Stomach (tissue), 9 donors: ENCODE results near the gene RALGDS. TPM values are rescaled to one million over a fixed set of nuclear protein-coding genes. Genes with fewer than 3 reads are reported as not detected.

Experiments
- DNase-seq, 2 donors: peaks; one replicate each; pipeline versions ENCODE4 v3.0.0 to v3.0.0-alpha.2; 2013 to 2019
- H3K27ac ChIP-seq, 5 donors: fragments of 200-600 bp in 4 of 5; sonication (generic) in 4 of 5; one replicate each; pipeline ENCODE4 v1.5.1; 2013 to 2019; ENCODE audit warnings: mild to moderate bottlenecking in 1 of 5, moderate library complexity in 1 of 5
- H3K27me3 ChIP-seq, 3 donors: fragments of 200-600 bp; sonication (generic); one replicate each; pipeline ENCODE4 v1.5.1; 2017 to 2019; ENCODE audit warnings: mixed run types in 1 of 3
- H3K36me3 ChIP-seq, 4 donors: fragments of 200-600 bp; sonication (generic); 1 replicate in 3 of 4; 2 replicates in 1 of 4; pipeline ENCODE4 v1.5.1; 2016 to 2019
- H3K4me1 ChIP-seq, 4 donors: fragments of 200-600 bp; sonication (generic); one replicate each; pipeline ENCODE4 v1.5.1; 2016 to 2019
- H3K4me3 ChIP-seq, 4 donors: fragments of 200-600 bp; sonication (generic) in 3 of 4; one replicate each; pipeline ENCODE4 v1.5.1; 2016 to 2019; ENCODE audit warnings: mild to moderate bottlenecking in 1 of 4
- H3K9me3 ChIP-seq, 4 donors: fragments of 200-600 bp; sonication (generic); one replicate each; pipeline ENCODE4 v1.5.1; 2016 to 2019
- CTCF ChIP-seq, 7 experiments: fragments of 450-650 bp in 4 of 7; fragments of 200-600 bp in 3 of 7; sonication (generic) in 3 of 7; IDR thresholded peaks; one replicate each; pipeline ENCODE4 v1.5.1; 2016 to 2019; ENCODE audit warnings: antibody characterized with exemption in 7 of 7, control low read depth in 2 of 7, mild to moderate bottlenecking in 1 of 7
- EP300 ChIP-seq: sonication (generic); formaldehyde crosslinking; IDR thresholded peaks from one replicate; pipeline ENCODE4 v1.6.1; 2017; ENCODE audit warnings: antibody characterized with exemption
- POLR2A ChIP-seq, 4 donors: fragments of 450-650 bp; IDR thresholded peaks; one replicate each; pipeline ENCODE4 v1.6.1; 2016; ENCODE audit warnings: antibody characterized with exemption in 4 of 4, control low read depth in 2 of 4, mild to moderate bottlenecking in 1 of 4, moderate library complexity in 1 of 4
- POLR2AphosphoS5 ChIP-seq, 3 donors: sonication (generic); formaldehyde crosslinking; IDR thresholded peaks; one replicate each; pipeline ENCODE4 v1.6.1; 2016; ENCODE audit warnings: antibody characterized with exemption in 3 of 3
- WGBS, 5 donors: extraction: QIAGEN DNeasy Blood & Tissue Kit in 3 of 5; methylation state at CpG; one replicate each; pipeline versions ENCODE4 v1.1.5 to v1.1.7; 2013 to 2018; 5-methylcytosine and 5-hydroxymethylcytosine counted together
- intact Hi-C: fragments of 100-400 bp; cut with DNase I; formaldehyde crosslinking; loops from one replicate; pipeline ENCODE4 v1.15.1; 2023; ENCODE audit warnings: low total_unique reads
- polyA plus RNA-seq, 3 donors: library from polyadenylated mRNA; stranded (reverse); fragments of 200-250 nt; gene quantifications; one replicate each; pipeline ENCODE4 v1.2.3, GENCODE V29; 2013
- total RNA-seq, 5 donors: library from RNA; depleted of rRNA; stranded (reverse); fragments of >200 nt; gene quantifications; one replicate each; pipeline versions ENCODE4 v1.1.0 to v1.2.3, GENCODE V29; 2014 to 2016
- donor health status: healthy with polysubstance abuse.
- donor health status: Bipolar disorder and iron deficiency.
- donor health status: healthy.

The RALGDS gene
- total and polyA plus RNA-seq, 8 donors, result 20.5 to 242 (median 43.6) TPM

- WGBS, 5 donors, result 71 to 86% (median 82%) methylated on average over 7 of the region's 7 CpGs
Measured at GRCh38 chr9:133080161-133080560, 40.9 kb downstream of the RALGDS start.

GRCh38 chr9:133078486-133078885 lies 42.6 kb downstream of the RALGDS start:
- no peaks in the 10 kb centered on the region for H3K9me3 ChIP-seq
- H3K27ac ChIP-seq, result no peak overlapping the region
- intact Hi-C loops, result no loop called here
- H3K4me3 ChIP-seq, result no peak overlapping the region
- 81 to 88% (median 86%) methylated on average over 14 of the region's 14 CpGs for WGBS, 5 donors
- no peaks in the 10 kb centered on the region for H3K36me3 ChIP-seq
- H3K27me3 ChIP-seq, result peaks cover 0 to 5% (median 0%) of the 10 kb centered on the region in 3 donors
- H3K4me1 ChIP-seq, result peaks cover 0 to 5% (median 0%) of the 10 kb centered on the region in 4 donors
- TF ChIP-seq CTCF (IDR thresholded peaks at IDR 0.05) (no peak), POLR2AphosphoS5 (IDR thresholded peaks at IDR 0.05) (no peak), POLR2A (IDR thresholded peaks at IDR 0.05) (no peak), EP300 (no peak)
- no peak for DNase-seq

More at GRCh38 chr9:133080161-133080560, 40.9 kb downstream of the RALGDS start:
- no peaks in the 10 kb centered on the region for H3K4me1 ChIP-seq
- H3K27ac ChIP-seq, result no peak overlapping the region
- DNase-seq, result no peak
- no peaks in the 10 kb centered on the region for H3K9me3 ChIP-seq
- no peaks in the 10 kb centered on the region for H3K36me3 ChIP-seq
- intact Hi-C loops, result no loop called here
- TF ChIP-seq POLR2A (IDR thresholded peaks at IDR 0.05), result no peak
- TF ChIP-seq EP300, result no peak
- TF ChIP-seq CTCF (IDR thresholded peaks at IDR 0.05), result no peak
- TF ChIP-seq POLR2AphosphoS5 (IDR thresholded peaks at IDR 0.05), result no peak
- H3K4me3 ChIP-seq, result no peak overlapping the region
- peaks cover 0 to 5% (median 0%) of the 10 kb centered on the region in 3 donors for H3K27me3 ChIP-seq

- H3K9me3 ChIP-seq, result no peaks in the 10 kb centered on the region
- peaks cover 0 to 5% (median 0%) of the 10 kb centered on the region in 4 donors for H3K4me1 ChIP-seq
- DNase-seq, result no peak
- no peaks in the 10 kb centered on the region for H3K36me3 ChIP-seq
- H3K27ac ChIP-seq, result no peak overlapping the region
- intact Hi-C loops, result no loop called here
- H3K27me3 ChIP-seq, result peaks cover 0 to under 1% (median 0%) of the 10 kb centered on the region in 3 donors
- 82 to 96% (median 86%) methylated on average over 4 of the region's 4 CpGs for WGBS, 5 donors
- TF ChIP-seq POLR2A (IDR thresholded peaks at IDR 0.05) (no peak), POLR2AphosphoS5 (IDR thresholded peaks at IDR 0.05) (no peak), EP300 (no peak), CTCF (IDR thresholded peaks at IDR 0.05) (no peak)
- no peak overlapping the region for H3K4me3 ChIP-seq
Measured at GRCh38 chr9:133076691-133077090, 44.3 kb downstream of the RALGDS start.

- no peak for TF ChIP-seq POLR2AphosphoS5 (IDR thresholded peaks at IDR 0.05)
- no peak for TF ChIP-seq CTCF (IDR thresholded peaks at IDR 0.05)
- no peak for TF ChIP-seq POLR2A (IDR thresholded peaks at IDR 0.05)
- no peak for TF ChIP-seq EP300
- intact Hi-C loops, result no loop called here
- no peaks in the 10 kb centered on the region for H3K27me3 ChIP-seq
- no peak overlapping the region for H3K27ac ChIP-seq
- peaks cover 0 to 5% (median 0%) of the 10 kb centered on the region in 4 donors for H3K4me1 ChIP-seq
- H3K36me3 ChIP-seq, result no peaks in the 10 kb centered on the region
- peak in 1 of 2 donors; percentile 56 for DNase-seq
- 66 to 76% (median 69%) methylated on average over 4 of the region's 4 CpGs for WGBS, 5 donors
- H3K4me3 ChIP-seq, result no peak overlapping the region
- H3K9me3 ChIP-seq, result no peaks in the 10 kb centered on the region
Measured at GRCh38 chr9:133075925-133076630, 45.0 kb downstream of the RALGDS start.
